CD1c-positive myeloid dendritic cell (primary cell): ENCODE data around the gene WT1.

Source experiments
- DNase-seq: peaks from one replicate; pipeline ENCODE4 v3.0.0-alpha.2; 2016; ENCODE audit errors: extremely low spot score

WT1 gene

GRCh38 chr11:32421992-32422391, 13.3 kb downstream of the WT1 start:
- no peak for DNase-seq

GRCh38 chr11:32420937-32421901, 14.1 kb downstream of the WT1 start:
- DNase-seq = no peak

- no peak for DNase-seq
These were observed 15.2 kb downstream of the WT1 start for GRCh38 chr11:32420139-32420538.

- DNase-seq = no peak
These were observed 16.5 kb downstream of the WT1 start for GRCh38 chr11:32418836-32419235.

DNA sequence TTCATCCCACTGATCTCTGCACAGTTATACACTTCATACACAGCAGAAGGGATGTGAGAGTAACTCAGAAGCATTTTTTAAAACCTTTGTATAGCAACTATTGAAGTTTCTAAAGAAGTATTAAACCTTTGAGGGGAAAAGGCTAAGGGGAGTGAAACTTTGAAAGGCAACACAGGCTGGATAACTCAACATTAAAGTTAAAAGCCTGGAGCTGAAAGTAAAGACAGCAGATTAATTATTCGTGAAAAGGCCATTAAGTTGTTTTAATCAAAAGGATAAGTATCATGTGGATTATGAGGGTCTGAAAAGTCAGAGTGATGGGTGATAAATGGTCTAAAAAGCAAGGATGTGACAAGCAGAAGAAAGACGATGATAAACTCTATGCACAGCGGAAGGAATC, 17.5 kb downstream of the WT1 start:
- DNase-seq = no peak

DNA sequence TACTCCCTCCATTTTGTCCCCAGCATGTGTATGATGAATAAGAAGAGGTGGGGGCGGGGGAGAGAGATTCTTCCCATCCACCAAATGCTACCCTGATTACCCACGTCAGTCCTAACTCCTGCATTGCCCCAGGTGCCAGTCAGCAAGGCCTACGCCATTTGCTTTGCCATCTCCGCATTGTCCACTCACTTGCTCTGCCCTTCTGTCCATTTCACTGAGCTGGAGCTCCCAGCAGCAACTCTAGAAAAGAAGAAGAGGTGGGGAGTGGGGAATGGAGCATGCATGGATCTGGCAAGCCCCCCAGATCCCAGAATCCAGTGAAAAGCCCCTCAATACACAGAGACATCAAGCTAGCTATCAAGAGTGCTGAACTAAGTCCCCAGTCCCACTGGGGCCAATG, 19.0 kb downstream of the WT1 start:
- no peak for DNase-seq

DNA sequence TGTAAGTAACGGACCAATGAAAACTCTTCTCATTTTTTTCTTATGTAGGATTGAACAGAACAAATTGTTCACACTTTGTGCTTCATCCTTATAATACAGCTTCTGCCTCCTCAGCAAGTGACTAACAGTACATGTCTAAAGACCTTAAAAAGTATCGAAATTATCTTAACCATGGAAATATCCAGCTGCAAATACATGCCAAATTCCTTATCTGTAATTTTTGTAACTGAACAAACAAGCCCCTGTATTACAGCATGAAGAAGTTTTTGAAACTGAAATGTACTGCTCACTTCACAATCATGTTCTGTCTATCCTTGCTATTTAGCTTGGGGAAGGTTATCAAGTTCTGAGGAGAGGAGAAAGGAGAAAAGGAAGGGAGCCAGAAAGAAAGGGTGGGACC, 20.4 kb downstream of the WT1 start:
- DNase-seq = no peak

DNA sequence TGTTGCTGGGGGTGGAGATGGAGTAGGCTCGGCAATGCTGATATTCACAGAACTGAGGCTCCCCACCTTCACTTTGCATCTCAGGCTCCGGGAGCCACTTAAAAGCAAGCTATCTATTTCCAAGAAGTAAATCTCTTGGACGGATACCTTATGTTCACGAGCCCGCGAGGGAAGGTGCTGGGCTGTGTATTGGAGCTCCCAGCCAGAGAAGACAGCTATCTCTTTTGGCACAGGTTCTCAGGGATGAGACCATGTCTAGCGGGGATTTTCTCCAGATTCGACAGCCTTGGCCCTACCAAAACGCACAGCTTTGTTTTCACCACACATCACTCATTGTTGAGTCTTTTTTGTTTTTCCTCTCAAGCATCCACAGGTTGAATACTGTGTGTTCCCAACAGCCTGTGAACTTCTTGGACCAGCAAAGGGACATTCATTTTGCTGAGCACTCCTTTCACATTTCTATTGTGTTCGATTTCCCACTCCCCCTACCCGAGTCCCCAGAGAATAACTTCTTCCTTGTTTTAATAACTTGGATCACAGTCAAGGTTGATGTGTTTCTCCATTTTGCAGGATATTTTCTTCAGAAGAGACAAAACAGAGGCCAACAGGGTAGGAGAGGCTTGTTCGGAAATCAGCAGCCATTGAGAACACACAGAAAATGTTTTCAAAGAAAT, 23.3 kb downstream of the WT1 start:
- no peak for DNase-seq

GRCh38 chr11:32405592-32405991, 29.7 kb downstream of the WT1 start:
- DNase-seq = no peak

GRCh38 chr11:32402836-32403235, 32.5 kb downstream of the WT1 start:
- no peak for DNase-seq

GRCh38 chr11:32400670-32401369, 34.5 kb downstream of the WT1 start:
- no peak for DNase-seq

- no peak for DNase-seq
These were observed 35.1 kb downstream of the WT1 start for GRCh38 chr11:32400196-32400595.

- no peak for DNase-seq
These were observed 38.3 kb downstream of the WT1 start for GRCh38 chr11:32396991-32397390.

GRCh38 chr11:32396331-32396730, 39.0 kb downstream of the WT1 start:
- DNase-seq = no peak

DNA sequence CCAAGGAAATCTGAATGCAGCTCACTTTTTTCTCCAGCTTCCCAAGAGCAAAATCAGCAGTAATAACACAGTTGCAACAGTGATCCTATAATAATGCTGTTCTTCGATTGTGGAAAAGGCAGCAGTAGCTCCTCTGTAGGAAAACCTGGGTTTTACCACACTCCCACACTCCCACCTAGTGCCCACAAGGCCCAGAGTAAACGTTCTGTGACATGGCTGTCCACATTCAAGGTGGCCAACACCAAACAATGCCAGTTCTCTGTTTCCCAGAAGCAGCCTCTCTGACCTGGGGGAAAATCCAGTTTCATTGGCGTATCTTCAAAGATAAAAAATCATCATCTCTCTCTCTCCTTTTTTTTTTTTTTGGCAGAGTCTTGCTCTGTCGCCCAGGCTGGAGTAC, 40.2 kb downstream of the WT1 start:
- no peak for DNase-seq

GRCh38 chr11:32392840-32393239, 42.5 kb downstream of the WT1 start:
- no peak for DNase-seq

- no peak for DNase-seq
These were observed 43.3 kb downstream of the WT1 start for GRCh38 chr11:32391956-32392553.

DNA sequence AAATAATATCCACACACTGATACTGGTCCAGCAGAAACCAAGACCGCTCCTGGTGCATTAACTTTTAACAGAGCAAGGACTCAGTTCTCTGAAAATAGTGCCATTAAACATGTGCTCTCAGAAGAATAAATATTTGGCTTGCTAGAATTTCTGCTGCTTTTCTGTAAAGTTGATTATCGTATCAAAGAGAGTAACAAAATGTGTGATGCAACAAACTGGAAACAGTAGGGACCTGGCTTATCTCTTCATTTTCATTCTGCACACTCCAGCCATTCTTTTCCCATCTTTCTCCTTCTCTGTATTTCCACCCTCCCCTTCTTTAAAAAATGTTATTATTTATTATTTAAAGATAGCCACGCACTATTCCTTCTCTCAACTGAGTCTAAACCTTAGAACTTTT, 43.9 kb downstream of the WT1 start:
- no peak for DNase-seq

GRCh38 chr11:32390712-32391111, 44.6 kb downstream of the WT1 start:
- DNase-seq = no peak

- DNase-seq = no peak
These were observed 46.2 kb downstream of the WT1 start for GRCh38 chr11:32388871-32389770.

GRCh38 chr11:32388365-32388764, 47.0 kb downstream of the WT1 start:
- no peak for DNase-seq
